Measurements from ENCODE around the gene SLC1A5. TPM values are rescaled to one million over a fixed set of nuclear protein-coding genes. Genes with fewer than 3 reads are reported as not detected.

SLC1A5 gene
- total and polyA plus RNA-seq, 2 experiments from 2014 or later: 43.0 to 63.6 TPM

GRCh38 chr19:46733690-46734292 is 54.6 kb downstream of the SLC1A5 start:
- H3K4me3 ChIP-seq: no peak overlapping the region
- peaks cover 2% of the 10 kb centered on the region for H3K4me1 ChIP-seq (ENCODE audit: low read depth)
- no peaks in the 10 kb centered on the region for H3K9me3 ChIP-seq (ENCODE audit: low read depth)
- no peak for DNase-seq (ENCODE audit: low read depth in 1 of 2, low spot score in 1 of 2)
- H3K27ac ChIP-seq: no peak overlapping the region
- TF ChIP-seq CTCF (IDR thresholded peaks at IDR 0.05; ENCODE audit: low read depth, low read length): no peak
- H3K36me3 ChIP-seq: peaks cover 26% of the 10 kb centered on the region
- H3K27me3 ChIP-seq: no peaks in the 10 kb centered on the region

GRCh38 chr19:46732966-46733689 is 55.3 kb downstream of the SLC1A5 start:
- no peak for DNase-seq (ENCODE audit: low read depth in 1 of 2, low spot score in 1 of 2)
- H3K27ac ChIP-seq: no peak overlapping the region
- no peak for TF ChIP-seq CTCF (IDR thresholded peaks at IDR 0.05; ENCODE audit: low read depth, low read length)

DNA sequence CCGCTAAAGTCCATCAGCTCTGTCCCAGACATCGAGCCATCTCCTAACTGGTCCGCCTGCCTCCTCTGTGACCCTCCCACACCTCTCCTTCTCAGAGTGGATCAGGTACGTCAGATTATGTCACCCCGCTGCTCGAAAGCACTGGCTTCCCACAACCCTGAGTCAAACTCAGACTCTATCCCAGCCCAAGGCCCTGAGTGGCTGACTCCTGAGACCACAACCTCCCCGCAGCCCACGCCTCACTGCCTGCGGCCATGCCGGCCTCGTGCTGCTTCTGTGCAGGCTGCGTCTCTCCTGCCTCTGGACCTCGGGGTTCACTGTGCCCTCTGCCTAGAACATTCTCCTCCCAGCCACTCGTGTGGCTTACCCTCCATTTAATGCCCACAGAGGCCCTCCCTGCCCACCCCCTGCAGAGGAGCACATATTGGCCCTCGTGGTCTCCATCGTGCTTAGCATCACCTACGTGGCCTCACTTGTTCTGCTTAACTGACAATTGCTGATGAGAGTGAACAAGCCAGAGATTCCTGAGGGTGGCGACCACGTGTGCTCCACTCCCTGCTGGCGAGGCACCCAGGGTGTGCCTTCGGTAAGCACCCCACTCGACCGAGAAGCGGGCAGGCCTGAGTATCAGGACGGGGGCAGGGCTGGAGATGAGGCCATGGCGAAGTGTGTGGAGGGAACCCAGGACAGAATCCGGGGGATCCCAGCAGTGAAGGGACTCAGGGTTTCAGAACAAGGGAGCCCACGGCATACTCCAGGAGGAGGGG is 56.0 kb downstream of the SLC1A5 start:
- H3K36me3 ChIP-seq: peaks cover 36% of the 10 kb centered on the region
- no peaks in the 10 kb centered on the region for H3K4me1 ChIP-seq (ENCODE audit: low read depth)
- TF ChIP-seq CTCF (IDR thresholded peaks at IDR 0.05; ENCODE audit: low read depth, low read length): no peak
- no peak for DNase-seq (ENCODE audit: low read depth in 1 of 2, low spot score in 1 of 2)
- no peak overlapping the region for H3K27ac ChIP-seq
- H3K9me3 ChIP-seq (ENCODE audit: low read depth): no peaks in the 10 kb centered on the region
- no peaks in the 10 kb centered on the region for H3K27me3 ChIP-seq
- no peak overlapping the region for H3K4me3 ChIP-seq

More at GRCh38 chr19:46732966-46733689, 55.3 kb downstream of the SLC1A5 start:
- no peaks in the 10 kb centered on the region for H3K9me3 ChIP-seq (ENCODE audit: low read depth)
- H3K4me1 ChIP-seq (ENCODE audit: low read depth): no peaks in the 10 kb centered on the region
- H3K36me3 ChIP-seq: peaks cover 29% of the 10 kb centered on the region
- H3K4me3 ChIP-seq: no peak overlapping the region
- H3K27me3 ChIP-seq: no peaks in the 10 kb centered on the region

- no peak for TF ChIP-seq CTCF (IDR thresholded peaks at IDR 0.05; ENCODE audit: low read depth, low read length)
- H3K27me3 ChIP-seq: no peaks in the 10 kb centered on the region
- DNase-seq (ENCODE audit: low read depth in 1 of 2, low spot score in 1 of 2): peak in 1 of 2 donors; percentile 39
- no peaks in the 10 kb centered on the region for H3K4me1 ChIP-seq (ENCODE audit: low read depth)
- H3K9me3 ChIP-seq (ENCODE audit: low read depth): no peaks in the 10 kb centered on the region
- H3K27ac ChIP-seq: no peak overlapping the region
- no peak overlapping the region for H3K4me3 ChIP-seq
- H3K36me3 ChIP-seq: peaks cover 41% of the 10 kb centered on the region
Observed at GRCh38 chr19:46731584-46731983, 56.8 kb downstream of the SLC1A5 start.

DNA sequence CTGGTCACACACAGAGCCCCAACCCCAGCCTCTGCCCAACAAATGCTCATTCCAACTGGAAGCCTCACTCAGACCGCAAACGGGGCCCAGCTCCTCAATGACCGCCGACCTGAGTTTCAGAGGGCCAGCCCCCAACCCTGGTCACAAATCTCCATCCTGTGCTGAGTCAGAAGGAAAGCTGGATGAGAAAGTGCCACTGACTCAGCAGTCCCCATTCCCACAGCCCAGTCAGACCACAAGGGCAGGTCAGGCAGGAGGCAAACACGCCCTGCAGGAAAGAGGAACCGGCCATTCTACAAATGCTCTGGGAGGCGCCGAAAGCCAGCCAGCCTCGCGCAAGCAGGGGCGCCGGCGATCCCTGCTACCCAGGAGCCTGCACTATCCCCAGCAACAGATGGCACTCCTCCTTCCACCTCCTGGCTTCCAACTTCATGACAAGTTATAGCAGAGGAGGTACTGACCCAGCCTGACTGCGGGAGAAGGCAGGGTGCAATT is 57.3 kb downstream of the SLC1A5 start:
- DNase-seq (ENCODE audit: low read depth in 1 of 2, low spot score in 1 of 2): peak in 1 of 2 donors; percentile 88
- no peak overlapping the region for H3K27ac ChIP-seq
- no peaks in the 10 kb centered on the region for H3K4me1 ChIP-seq (ENCODE audit: low read depth)
- no peaks in the 10 kb centered on the region for H3K9me3 ChIP-seq (ENCODE audit: low read depth)
- H3K4me3 ChIP-seq: no peak overlapping the region
- no peak for TF ChIP-seq CTCF (IDR thresholded peaks at IDR 0.05; ENCODE audit: low read depth, low read length)
- H3K36me3 ChIP-seq: peaks cover 42% of the 10 kb centered on the region
- H3K27me3 ChIP-seq: no peaks in the 10 kb centered on the region

Measured in cardiac muscle cell (in vitro differentiated cells and primary cell).